SH-SY5Y (cell line): ENCODE data around the gene ZBTB14.

Experiments
- GATA2 ChIP-seq: IDR thresholded peaks from 2 replicates; pipeline ENCODE4 v1.6.1; 2011; ENCODE audit warnings: mild to moderate bottlenecking, low read depth, low read length
- GATA3 ChIP-seq: IDR thresholded peaks from 2 replicates; pipeline ENCODE4 v1.6.1; 2011; ENCODE audit warnings: low read depth, mild to moderate bottlenecking, low read length, moderate library complexity

DNA sequence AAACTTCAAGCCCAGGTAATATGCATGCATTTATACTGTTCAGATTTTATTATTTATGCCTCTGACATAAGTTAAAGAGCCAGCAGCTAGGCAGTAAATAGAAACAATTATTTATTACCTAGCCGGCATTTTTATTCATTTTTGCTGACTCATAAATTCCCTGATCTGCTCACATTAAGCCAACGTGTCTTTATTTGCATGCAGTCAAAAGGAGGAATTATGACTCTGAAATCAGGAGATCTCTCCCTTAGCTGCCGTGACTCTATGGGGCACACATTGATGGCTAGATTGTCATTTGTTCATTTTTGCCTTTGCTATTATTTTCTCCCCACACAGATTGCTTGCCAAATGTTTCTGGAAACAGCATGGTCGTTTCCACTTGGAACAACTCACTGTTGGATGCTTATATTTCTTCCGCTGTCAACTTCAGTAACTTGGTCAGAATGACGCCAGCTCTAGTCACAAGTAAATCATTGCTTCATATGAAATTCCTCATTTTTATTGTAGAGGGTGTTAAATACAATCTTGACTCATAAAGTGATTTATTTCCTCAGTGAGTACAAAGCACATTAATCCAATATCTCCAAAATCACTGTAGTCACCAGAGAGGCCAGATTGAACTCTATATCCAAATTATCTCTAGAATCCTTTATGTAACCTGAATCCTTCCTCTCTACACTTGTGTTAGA lies 15.9 kb upstream of the ZBTB14 start:
- no peak for TF ChIP-seq GATA2
- no peak for TF ChIP-seq GATA3
